HepG2 (cell line): ENCODE measurements around the gene TM4SF5. TPM values are rescaled to one million over a fixed set of nuclear protein-coding genes. Genes with fewer than 3 reads are reported as not detected.
A peak's percentile ranks its signal among the peaks of the same experiment; 100 is the strongest.

ENCODE experiments used
- ATAD3A ChIP-seq: sonication (generic); formaldehyde crosslinking; IDR thresholded peaks from 2 replicates; pipeline ENCODE4 v1.4.0; 2020; ENCODE audit warnings: missing genetic modification reagents
- HES4 ChIP-seq: sonication (generic); formaldehyde crosslinking; IDR thresholded peaks from 2 replicates; pipeline ENCODE4 v1.9.0; 2021; ENCODE audit warnings: mild to moderate bottlenecking, missing genetic modification reagents, borderline replicate concordance
- MED13 ChIP-seq: sonication (generic); formaldehyde crosslinking; IDR thresholded peaks from 2 replicates; pipeline ENCODE4 v1.5.0; 2020; ENCODE audit warnings: missing genetic modification reagents
- MXI1 ChIP-seq: IDR thresholded peaks from 3 replicates; pipeline ENCODE4 v1.6.1; 2012; ENCODE audit warnings: low read depth, low read length, inconsistent platforms, borderline replicate concordance
- NR2F1 ChIP-seq, 2 experiments: fragments of 450-650 bp in 1 of 2; formaldehyde crosslinking in 1 of 2; IDR thresholded peaks; 2 replicates each; pipeline versions ENCODE4 v1.5.0 to v1.6.1; 2016 to 2020; ENCODE audit warnings: mild to moderate bottlenecking in 1 of 2, missing compliant biosample characterization in 1 of 2, missing genetic modification reagents in 1 of 2, moderate library complexity in 1 of 2
- PHB2 ChIP-seq: fragments of 450-650 bp; IDR thresholded peaks from 2 replicates; pipeline ENCODE4 v1.6.1; 2018; ENCODE audit not compliant: partially characterized antibody
- POGZ ChIP-seq: sonication (generic); formaldehyde crosslinking; IDR thresholded peaks from 2 replicates; pipeline ENCODE4 v1.4.0; 2020; ENCODE audit warnings: mild to moderate bottlenecking, missing genetic modification reagents
- SALL2 ChIP-seq: sonication (generic); formaldehyde crosslinking; IDR thresholded peaks from 2 replicates; pipeline ENCODE4 v1.8.1; 2023; ENCODE audit warnings: mild to moderate bottlenecking, missing genetic modification reagents, inconsistent platforms
- SATB2 ChIP-seq: sonication (generic); formaldehyde crosslinking; IDR thresholded peaks from 2 replicates; pipeline ENCODE4 v1.5.0; 2020; ENCODE audit warnings: missing genetic modification reagents
- SCMH1 ChIP-seq: sonication (generic); formaldehyde crosslinking; IDR thresholded peaks from 2 replicates; pipeline ENCODE4 v1.9.0; 2021; ENCODE audit warnings: missing genetic modification reagents, mild to moderate bottlenecking, borderline replicate concordance
- SIN3B ChIP-seq: fragments of 150-350 bp; IDR thresholded peaks from 2 replicates; pipeline ENCODE4 v1.6.1; 2014; ENCODE audit warnings: low read length
- SMYD3 ChIP-seq: sonication (generic); formaldehyde crosslinking; IDR thresholded peaks from 2 replicates; pipeline ENCODE4 v1.8.1; 2023; ENCODE audit warnings: mild to moderate bottlenecking, missing genetic modification reagents
- SOX6 ChIP-seq, 2 experiments: fragments of 450-650 bp in 1 of 2; sonication (generic) in 1 of 2; formaldehyde crosslinking in 1 of 2; IDR thresholded peaks; 2 replicates each; pipeline versions ENCODE4 v1.4.0 to v1.6.1; 2017 to 2020; ENCODE audit warnings: antibody characterized with exemption in 1 of 2, mild to moderate bottlenecking in 1 of 2, missing genetic modification reagents in 1 of 2
- SRF ChIP-seq: IDR thresholded peaks from 2 replicates; pipeline ENCODE4 v1.6.1; 2011; ENCODE audit warnings: mild to moderate bottlenecking, low read depth, low read length, moderate library complexity
- YEATS4 ChIP-seq: sonication (generic); formaldehyde crosslinking; IDR thresholded peaks from 2 replicates; pipeline ENCODE4 v1.4.0; 2020; ENCODE audit warnings: missing genetic modification reagents, borderline replicate concordance
- ZFP90 ChIP-seq: sonication (generic); formaldehyde crosslinking; IDR thresholded peaks from 2 replicates; pipeline ENCODE4 v1.8.0; 2022; ENCODE audit warnings: missing genetic modification reagents, mild to moderate bottlenecking, inconsistent platforms, borderline replicate concordance
- ZMYM4 ChIP-seq: sonication (generic); formaldehyde crosslinking; IDR thresholded peaks from 2 replicates; pipeline ENCODE4 v1.8.1; 2023; ENCODE audit warnings: mild to moderate bottlenecking, missing genetic modification reagents
- ZNF354B ChIP-seq: sonication (generic); formaldehyde crosslinking; IDR thresholded peaks from 2 replicates; pipeline ENCODE4 v1.8.0; 2022; ENCODE audit warnings: mild to moderate bottlenecking, missing genetic modification reagents
- ZNF652 ChIP-seq: IDR thresholded peaks from 2 replicates; pipeline ENCODE4 v1.6.1; 2016; ENCODE audit warnings: low read depth, borderline replicate concordance
- polyA plus RNA-seq, 8 experiments: library from polyadenylated mRNA; depleted of rRNA in 3 of 8; stranded (reverse) in 7 of 8; unstranded in 1 of 8; fragments of >200 nt; fragmentation: Illumina TruSeq in 4 of 8; extraction: Trizol in 4 of 8; gene quantifications; 2 replicates each; pipeline versions ENCODE4 v1.2.1 to v1.2.3, GENCODE V29; 2011 to 2016; ENCODE audit warnings: low read depth in 4 of 8, missing spikeins in 1 of 8, mixed read lengths in 1 of 8; ENCODE audit not compliant: insufficient read depth in 1 of 8
- total RNA-seq, 5 experiments: library from RNA; depleted of rRNA; stranded (reverse); fragments of >200 nt; fragmentation: Illumina TruSeq; extraction: Trizol; gene quantifications; 2 replicates each; pipeline ENCODE4 v1.2.3, GENCODE V29; 2016; ENCODE audit warnings: low read depth in 1 of 5
- TF ChIP-seq, protein P1 (sequence below): sonication (generic); formaldehyde crosslinking; IDR thresholded peaks from 2 replicates; pipeline ENCODE4 v1.5.0; 2020; ENCODE audit warnings: mild to moderate bottlenecking, missing genetic modification reagents, borderline replicate concordance
- TF ChIP-seq, protein P2 (sequence below): sonication (generic); formaldehyde crosslinking; IDR thresholded peaks from 2 replicates; pipeline ENCODE4 v1.4.0; 2020; ENCODE audit warnings: missing genetic modification reagents
- TF ChIP-seq, protein P3 (sequence below): sonication (generic); formaldehyde crosslinking; IDR thresholded peaks from 2 replicates; pipeline ENCODE4 v1.4.0; 2020; ENCODE audit warnings: mild to moderate bottlenecking, missing genetic modification reagents

The TM4SF5 gene
- total and polyA plus RNA-seq, 2 of the 13 experiments (the other 11 are each of a cell fraction or from before 2014, with no cell fraction given): 30.1 to 126 TPM

DNA sequence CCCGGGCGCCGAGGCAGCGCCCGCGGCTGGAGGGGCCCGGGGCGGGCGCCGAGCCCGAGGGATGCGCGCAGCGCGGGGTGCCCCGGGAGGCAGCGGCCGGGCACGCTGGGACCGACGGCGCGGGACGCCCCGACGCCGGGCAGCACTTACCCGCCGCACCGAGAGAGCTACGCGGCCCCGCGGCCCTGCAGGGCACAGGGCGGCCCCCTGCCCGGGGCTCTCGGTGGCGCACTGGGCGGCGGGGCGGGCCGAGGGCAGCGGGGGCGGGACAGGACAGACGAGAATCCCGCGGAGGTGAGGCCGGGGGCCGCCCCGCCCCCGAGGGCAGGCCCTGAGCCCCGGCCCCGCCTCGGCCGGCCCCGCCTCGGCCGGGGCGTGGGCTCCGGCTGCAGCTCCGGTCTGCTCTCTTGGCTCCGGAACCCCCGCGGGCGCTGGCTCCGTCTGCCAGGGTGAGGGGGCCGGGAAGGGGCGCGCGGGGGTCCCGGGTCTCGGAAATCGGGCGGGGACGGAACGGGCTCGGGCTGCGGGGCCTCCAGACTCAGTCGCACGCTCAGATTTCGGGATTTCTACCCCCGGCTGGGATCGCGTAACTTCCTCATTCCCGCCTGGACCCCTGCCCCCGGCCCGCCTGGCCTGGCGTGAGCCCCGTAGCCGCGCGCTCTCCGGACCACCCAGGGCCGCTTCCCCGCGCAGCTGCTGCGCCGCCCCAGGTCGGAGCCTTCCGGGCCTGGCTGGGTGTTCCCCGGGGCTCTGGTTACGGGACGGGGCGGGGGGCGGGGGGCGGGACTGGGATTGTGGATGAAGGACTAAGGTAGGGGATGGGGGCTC, 35.3 kb downstream of the TM4SF5 start, which contains the start of gene PLD2 (continued):
- TF ChIP-seq, protein P1, sequence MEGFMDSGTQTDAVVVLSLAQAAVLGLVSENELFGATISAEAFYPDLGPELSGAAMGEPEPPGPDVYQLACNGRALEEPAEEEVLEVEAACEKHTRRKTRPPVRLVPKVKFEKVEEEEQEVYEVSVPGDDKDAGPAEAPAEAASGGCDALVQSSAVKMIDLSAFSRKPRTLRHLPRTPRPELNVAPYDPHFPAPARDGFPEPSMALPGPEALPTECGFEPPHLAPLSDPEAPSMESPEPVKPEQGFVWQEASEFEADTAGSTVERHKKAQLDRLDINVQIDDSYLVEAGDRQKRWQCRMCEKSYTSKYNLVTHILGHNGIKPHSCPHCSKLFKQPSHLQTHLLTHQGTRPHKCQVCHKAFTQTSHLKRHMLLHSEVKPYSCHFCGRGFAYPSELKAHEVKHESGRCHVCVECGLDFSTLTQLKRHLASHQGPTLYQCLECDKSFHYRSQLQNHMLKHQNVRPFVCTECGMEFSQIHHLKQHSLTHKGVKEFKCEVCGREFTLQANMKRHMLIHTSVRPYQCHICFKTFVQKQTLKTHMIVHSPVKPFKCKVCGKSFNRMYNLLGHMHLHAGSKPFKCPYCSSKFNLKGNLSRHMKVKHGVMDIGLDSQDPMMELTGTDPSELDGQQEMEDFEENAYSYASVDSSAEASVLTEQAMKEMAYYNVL (CRISPR knock-in tag): no peak
- TF ChIP-seq YEATS4 (CRISPR knock-in tag) (peak; percentile 58; the same call in 1 of the 2 replicates), MXI1 (peak; percentile 47; the same call in 1 of the 3 replicates), PHB2 (no peak), ZMYM4 (CRISPR knock-in tag) (no peak), SRF (no peak), SATB2 (CRISPR knock-in tag) (no peak), HES4 (0 out of 2 replicates have a peak, but pooled peaks have one; percentile 35), SOX6 (IDR thresholded peaks at IDR 0.05) (no peak), SOX6 (CRISPR knock-in tag; IDR thresholded peaks at IDR 0.05) (no peak), ATAD3A (CRISPR knock-in tag) (no peak), ZNF652 (CRISPR knock-in tag) (no peak), MED13 (CRISPR knock-in tag) (no peak), SIN3B (no peak), POGZ (CRISPR knock-in tag) (no peak), SCMH1 (CRISPR knock-in tag) (no peak), SALL2 (CRISPR knock-in tag) (no peak; the same call in 1 of the 2 replicates), NR2F1 (CRISPR knock-in tag; IDR thresholded peaks at IDR 0.05) (no peak), SMYD3 (CRISPR knock-in tag) (no peak), ZNF354B (CRISPR knock-in tag) (no peak), ZFP90 (CRISPR knock-in tag) (no peak)
- TF ChIP-seq, protein P2, sequence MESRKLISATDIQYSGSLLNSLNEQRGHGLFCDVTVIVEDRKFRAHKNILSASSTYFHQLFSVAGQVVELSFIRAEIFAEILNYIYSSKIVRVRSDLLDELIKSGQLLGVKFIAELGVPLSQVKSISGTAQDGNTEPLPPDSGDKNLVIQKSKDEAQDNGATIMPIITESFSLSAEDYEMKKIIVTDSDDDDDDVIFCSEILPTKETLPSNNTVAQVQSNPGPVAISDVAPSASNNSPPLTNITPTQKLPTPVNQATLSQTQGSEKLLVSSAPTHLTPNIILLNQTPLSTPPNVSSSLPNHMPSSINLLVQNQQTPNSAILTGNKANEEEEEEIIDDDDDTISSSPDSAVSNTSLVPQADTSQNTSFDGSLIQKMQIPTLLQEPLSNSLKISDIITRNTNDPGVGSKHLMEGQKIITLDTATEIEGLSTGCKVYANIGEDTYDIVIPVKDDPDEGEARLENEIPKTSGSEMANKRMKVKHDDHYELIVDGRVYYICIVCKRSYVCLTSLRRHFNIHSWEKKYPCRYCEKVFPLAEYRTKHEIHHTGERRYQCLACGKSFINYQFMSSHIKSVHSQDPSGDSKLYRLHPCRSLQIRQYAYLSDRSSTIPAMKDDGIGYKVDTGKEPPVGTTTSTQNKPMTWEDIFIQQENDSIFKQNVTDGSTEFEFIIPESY (CRISPR knock-in tag): no peak
- TF ChIP-seq, protein P3, sequence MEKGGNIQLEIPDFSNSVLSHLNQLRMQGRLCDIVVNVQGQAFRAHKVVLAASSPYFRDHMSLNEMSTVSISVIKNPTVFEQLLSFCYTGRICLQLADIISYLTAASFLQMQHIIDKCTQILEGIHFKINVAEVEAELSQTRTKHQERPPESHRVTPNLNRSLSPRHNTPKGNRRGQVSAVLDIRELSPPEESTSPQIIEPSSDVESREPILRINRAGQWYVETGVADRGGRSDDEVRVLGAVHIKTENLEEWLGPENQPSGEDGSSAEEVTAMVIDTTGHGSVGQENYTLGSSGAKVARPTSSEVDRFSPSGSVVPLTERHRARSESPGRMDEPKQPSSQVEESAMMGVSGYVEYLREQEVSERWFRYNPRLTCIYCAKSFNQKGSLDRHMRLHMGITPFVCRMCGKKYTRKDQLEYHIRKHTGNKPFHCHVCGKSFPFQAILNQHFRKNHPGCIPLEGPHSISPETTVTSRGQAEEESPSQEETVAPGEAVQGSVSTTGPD: no peak
